HG03378 (cell line): ENCODE measurements around the gene JPH4.

Experiments
- ATAC-seq: cut with Tn5 transposase; IDR thresholded peaks from one replicate; pipeline ENCODE4 v1.9.1; 2021; ENCODE audit warnings: mild to moderate bottlenecking, moderate library complexity; ENCODE audit not compliant: unreplicated experiment

Gene JPH4

DNA sequence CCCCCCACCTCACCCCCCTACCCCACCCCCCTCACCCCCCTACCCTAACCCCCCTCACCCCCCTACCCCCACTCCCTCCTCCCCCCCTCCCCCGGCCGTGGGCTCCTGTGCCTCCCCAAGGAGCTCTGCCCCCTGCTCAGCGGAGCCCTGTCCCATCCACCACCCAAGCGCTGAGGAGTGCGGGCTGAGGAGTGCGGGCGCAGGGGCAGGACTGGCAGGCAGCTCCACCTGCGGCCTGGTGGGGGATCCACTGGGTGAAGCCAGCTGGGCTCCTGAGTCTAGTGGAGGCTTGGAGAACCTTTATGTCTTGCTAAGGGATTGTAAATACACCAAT lies 2.3 kb upstream of the JPH4 start:
- ATAC-seq = no peak

DNA sequence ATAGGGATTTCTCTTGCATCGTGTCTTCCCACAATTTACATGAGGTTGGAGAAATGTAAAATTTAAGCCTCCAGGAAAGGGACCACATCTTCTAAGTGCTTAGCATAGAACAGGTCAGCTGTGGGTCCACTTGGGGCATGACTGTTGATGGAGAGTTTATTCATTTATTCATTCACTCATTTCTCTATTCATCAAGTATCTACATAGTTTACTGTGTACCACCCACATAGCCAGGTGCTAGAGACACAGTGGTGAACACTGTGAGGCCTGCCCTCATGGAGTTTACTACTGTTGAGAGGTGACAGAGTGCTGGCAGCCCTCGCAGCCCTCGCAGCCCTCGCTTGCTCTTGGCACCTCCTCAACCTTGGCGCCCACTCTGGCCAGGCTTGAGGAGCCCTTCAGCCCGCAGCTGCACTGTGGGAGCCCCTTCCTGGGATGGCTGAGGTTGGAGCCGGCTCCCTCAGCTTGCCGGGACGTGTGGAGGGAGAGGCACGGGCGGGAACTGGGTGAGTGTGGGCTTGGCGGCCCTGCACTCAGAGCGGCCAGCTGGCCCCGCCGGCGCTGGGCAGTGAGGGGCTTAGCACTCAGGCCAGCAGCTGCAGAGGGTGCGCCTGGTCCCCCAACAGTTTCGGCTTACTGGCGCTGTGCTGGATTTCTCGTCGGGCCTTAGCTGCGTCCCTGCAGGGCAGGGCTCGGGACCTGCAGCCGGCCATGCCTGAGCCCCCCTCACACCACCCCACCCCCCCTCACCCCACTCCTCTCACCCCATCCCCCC lies 1.7 kb upstream of the JPH4 start:
- ATAC-seq = no peak

DNA sequence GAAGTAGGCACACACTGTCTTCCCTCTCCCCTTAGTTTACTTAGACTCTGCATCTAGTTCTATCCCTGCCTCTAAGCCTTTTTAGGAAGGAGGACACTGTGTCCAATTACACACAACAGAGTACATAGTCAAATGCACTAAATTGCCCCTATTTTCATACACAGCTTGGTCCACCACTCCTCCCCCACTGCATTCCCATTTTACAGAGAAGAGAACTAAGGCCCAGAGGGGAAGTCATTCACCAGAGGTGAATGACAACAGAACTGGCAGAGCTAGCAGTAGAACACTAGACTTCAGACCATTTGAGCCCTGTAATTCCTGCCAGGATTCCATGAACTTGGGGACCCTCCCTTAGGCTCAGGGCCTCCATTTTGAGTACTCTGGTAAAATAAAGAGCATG lies 1.1 kb upstream of the JPH4 start:
- ATAC-seq = no peak

DNA sequence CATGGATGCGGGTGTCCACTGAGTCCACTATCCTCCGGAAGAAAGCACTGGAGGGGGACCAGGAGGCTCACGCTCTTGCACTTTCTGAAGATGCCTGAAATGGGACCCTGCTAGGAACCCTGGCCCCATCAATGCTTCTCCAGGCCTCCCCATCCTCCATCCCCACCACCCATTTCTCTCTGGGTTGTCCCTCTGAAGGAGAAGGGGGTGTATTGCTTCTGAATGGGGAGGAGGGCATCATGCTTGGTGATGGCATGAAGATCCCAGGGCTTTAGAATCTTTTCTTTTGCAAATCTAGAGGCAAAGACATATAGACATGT lies 681 bp upstream of the JPH4 start:
- no peak for ATAC-seq

DNA sequence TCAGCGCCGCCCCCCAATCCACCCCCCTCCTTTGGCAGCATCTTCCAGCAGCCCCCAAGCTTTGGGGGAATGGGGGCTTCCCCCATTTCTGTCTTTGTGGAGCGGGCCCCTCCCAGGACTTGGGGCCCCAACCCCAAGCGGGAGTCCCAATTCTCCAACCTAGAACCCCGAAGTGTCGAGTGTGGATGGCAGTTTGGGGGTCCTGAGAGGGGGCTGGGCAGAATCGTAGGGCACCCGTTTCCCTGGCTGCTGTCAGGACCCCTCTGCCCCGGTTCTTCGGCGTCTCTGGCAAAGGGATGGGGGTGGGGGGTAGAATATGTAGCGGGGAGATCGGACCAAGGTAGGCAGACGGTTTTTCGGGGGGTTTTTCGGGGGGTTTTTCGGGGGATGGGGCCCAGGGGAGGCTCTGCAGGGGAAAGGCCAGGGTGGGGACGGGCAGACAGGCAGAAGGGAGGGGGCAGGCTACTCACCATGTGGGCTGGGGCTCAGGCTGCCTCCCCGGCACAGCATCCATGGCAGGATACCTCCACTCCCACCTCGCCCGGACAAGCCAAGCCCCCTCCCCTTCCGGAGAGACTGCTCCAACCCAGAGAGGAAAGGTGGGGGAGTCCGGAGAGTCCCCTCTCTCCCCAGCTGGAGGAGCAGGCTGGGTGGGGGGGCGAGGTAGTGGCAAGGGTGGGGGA lies 739 bp downstream of the JPH4 start:
- ATAC-seq = no peak

DNA sequence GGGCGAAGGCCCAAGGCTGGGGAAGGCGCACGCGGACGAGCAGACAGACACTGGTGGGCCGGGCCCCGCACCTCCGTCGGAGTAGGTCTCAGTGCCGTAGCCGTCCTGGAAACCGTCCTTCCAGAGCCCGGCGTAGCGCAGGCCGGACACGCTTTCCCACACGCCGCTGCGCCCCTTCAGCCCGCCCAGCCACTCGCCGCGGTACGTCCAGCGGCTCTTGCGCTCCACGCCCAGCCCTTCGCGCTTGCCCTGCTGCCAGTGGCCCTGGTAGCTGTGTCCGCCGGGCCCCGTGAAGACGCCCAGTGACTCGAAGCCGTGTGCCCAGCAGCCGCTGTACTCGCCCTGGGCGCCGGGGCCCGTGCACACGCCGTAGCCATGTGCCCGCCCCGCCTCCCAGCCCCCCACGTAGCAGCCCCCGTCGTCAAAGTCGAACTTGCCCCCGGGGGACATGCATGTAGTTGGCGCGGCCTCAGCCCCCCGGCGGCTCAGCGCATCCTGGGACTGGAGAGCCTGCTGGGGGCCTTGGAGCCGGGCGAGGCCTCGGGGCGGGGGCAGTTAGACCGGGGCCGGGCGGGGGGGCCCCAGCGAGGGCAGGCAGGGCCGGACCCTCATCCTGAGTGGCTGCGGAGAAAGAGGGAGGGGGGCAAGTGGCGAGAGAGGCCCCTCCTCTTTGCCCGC lies 1.4 kb downstream of the JPH4 start:
- no peak for ATAC-seq

DNA sequence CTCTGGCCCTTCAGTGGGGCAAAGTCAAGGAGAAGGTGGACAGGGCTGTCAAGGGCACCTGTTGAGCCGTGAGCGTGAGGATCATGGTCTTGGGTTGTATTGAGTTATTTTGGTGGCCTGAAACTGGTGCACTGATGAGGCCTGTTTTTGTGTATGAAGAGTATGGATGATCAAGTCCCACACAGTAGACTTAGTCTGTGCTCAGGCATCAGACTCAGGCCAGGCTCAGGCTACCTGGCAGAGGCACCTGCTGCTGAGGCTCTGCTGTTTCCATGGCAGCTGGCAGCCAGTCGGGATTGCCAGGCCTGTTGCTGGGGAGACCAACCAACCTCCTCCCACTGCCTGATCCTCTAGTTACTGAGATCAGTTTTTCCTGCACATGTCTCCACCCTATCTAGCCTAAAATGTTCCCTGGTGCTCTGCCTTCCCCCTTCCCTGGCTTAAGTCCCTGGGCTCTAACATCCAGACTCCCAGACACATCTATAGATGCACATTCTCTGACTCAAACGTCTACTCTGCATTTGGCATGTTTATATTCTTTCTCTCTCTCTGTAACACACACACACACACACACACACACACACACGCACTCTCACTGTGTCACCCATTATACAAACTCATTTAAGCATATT lies 5.1 kb downstream of the JPH4 start:
- ATAC-seq = no peak

DNA sequence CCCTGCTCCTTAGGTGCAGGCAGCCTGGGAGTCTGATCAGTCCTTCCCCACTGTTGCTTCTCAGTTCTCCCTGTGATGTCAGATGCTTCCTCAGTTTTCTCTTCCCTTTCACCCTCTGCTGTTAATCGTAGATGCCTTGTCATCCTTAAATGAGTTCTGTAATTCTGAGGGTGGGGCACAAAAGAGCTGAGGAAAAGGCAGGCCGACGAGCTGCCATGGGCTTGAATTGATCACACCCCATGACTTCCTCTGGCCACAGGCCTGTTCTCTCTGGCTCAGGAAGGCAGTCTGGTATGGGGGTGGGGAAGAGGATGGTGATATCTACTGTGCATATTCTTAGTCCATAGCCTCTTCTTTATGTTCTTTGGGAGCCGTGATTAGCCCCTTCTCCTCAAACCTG lies 5.8 kb downstream of the JPH4 start:
- no peak for ATAC-seq

DNA sequence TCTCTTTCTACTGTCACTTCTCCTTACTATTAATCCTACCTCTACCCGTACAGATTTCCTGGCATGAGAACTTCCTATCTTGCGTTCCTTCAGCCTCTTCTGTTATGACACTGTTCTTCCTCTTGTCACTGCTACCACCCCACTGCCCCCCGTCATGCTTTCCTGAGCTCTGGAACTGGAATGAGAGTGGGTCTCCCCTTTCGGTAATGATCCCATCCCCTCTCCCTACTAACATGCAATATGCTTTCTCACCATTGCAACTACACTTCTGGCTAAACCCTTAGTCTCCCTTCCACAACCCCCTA lies 6.1 kb downstream of the JPH4 start:
- no peak for ATAC-seq

DNA sequence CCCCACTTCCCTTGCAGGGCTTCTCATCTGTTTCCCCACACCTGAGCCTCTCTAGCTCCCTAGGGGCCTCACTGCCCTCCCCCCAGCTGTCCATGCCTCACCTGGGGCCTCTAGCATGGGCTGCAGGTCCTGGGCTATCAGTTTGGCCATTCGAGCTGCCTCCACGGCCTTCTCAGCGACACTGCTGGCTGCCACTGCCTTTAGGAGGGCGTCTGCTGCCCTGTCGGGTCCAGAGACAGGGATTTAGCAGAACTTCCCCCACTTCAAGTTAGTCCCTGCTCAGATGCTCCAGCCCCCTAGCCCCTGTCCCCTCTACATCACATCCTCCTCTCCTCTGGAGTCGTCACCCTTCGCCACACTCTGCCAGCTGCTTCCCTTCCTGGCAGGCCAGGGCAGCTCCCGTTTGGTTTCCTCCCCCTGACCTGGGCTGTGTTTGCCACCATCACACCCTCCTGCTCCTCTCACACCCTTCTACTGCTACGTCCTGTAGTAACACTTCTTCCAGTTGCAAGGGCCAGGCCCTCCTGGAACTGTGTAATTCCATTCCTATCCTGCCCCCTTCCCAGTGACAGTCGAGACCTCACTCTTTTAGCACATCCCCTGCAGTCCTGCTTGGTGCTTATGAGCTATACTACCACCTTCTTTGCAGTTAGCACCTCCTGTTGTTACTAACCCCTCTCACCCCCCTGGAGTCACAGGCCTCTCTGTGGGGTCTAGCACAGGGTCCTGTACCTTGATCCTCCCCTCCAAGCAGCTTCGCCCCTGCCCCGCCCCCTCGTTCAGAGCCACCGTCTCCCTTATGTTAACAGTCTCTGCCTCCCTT lies 6.7 kb downstream of the JPH4 start:
- ATAC-seq = no peak

DNA sequence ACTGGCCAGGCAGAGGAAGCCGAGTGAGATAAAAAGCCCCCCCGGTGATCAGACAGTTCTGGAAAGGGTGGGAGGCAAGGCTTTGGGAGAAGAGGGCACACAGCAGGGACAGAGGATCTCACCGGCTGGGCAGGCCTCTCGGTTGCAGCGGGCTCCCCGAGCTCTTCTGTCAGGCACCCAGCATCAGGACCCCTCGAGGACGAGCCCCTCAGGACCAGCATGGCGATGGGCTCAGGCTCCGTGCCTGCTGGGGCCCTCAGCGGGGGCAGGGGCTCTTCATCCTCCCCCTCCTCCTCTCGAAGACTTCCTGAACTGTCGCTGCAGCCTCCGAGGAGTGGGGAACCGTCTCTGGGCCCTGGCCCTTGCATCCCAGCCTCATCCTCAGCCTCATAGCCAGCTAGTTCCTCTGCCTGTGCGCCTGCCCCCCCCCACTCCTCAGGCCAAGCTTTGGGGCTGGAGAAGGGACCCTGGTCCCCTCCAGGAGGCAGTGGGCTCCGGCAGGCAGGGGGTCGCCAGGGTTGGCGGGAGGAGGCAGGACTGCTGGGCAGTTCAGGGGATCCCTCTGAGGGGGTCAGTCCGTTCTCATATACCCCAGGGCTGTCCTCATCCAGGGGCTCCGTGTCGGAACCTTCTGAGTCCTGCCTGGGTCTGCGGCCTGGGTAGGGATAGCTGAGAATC lies 7.6 kb downstream of the JPH4 start:
- no peak for ATAC-seq

DNA sequence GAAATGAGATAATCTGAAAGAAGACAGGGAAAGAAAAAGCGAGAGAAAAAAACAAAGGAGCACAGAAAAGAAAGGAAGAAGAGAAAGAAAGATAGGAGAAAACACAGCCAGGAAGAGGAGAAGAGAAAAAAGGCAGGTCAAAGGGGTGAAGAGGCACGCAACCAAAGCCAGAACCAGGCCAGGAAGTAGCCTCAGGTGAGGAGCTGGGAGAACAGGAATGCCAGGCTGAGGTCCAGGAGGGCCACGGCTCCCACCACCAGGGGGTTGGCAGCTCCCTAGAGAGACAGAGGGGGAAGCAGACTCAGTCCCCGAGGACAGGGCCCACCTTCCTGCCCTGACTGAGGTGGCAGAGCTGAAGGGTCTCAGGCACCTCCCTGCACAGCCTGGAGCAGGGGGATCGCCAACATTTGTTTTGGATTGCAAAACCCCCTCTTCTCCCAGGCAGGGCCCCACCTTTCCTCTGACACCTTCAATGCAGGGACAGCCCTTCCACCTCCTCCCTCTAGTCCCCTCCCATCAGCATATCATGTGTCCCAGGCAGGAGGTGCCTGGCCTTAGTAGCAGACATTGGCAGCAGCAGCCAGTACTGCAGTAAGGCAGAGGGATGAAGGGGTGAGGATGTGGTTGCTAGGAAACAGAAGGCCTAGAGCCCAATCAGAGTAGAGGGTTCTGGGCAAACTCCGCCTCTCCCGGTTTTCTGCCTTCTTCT lies 9.0 kb downstream of the JPH4 start:
- ATAC-seq = no peak

DNA sequence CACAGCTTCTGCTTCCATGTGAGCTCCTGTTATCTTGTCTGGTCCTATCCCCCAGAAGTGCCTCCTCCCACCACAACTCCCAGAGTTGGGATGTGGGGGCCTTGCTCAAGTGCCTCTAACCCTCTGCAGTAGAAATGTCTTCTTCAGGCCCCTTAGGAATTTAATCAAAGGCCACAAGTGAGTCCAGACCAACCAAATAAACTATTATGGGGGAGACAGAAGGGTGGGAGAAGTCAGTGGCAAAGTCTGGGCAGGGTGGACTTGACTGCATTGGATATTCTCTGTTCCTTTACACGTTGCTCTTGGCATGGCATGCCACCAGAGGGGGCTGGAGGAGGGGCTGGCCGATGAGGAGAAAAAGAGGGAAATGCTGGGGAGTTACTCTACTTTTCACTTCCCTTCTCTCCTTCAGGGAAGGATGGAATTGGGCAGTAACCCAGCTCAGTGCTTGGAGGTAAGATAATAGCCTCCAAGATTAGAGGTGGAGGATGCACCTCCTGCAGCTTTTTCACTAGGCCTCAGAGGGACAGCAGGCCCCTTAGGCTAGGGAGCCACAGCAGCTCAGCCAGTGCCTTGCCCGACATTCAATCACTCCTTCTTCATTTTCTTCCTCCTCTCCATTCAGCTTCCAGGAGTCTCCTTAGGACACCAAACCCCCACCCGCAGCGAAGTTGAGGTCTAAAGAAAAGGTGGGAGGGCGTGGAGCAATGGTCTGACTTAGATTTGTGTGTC lies 9.8 kb downstream of the JPH4 start:
- ATAC-seq = no peak

DNA sequence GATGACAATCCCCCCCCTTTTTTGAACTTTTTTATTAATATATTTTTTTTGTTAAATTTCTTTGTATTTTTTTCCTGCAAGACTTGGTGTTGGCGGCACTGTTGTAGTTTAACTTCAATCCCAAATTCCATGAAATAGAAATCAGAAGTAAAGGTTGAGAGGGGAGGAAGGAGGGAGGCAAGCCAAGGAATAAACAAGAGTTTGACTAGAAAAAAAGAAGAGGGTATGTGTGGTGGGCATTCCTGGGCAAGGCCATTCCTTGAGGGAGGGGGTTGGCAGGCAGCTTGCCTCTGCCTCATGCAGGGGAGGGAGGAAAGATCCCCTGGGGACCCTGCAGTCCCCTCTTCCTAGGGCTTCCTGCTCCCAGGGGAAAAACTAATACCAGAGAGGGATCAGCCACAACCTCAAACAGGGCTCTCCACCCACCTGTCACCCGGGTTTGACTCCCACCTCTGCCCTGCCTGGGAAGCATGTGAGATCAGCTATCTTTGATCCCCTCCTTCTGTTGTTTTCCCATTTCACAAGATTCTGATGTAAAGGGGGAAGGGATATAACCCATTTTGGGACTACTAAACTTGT lies 10.5 kb downstream of the JPH4 start:
- ATAC-seq = no peak

DNA sequence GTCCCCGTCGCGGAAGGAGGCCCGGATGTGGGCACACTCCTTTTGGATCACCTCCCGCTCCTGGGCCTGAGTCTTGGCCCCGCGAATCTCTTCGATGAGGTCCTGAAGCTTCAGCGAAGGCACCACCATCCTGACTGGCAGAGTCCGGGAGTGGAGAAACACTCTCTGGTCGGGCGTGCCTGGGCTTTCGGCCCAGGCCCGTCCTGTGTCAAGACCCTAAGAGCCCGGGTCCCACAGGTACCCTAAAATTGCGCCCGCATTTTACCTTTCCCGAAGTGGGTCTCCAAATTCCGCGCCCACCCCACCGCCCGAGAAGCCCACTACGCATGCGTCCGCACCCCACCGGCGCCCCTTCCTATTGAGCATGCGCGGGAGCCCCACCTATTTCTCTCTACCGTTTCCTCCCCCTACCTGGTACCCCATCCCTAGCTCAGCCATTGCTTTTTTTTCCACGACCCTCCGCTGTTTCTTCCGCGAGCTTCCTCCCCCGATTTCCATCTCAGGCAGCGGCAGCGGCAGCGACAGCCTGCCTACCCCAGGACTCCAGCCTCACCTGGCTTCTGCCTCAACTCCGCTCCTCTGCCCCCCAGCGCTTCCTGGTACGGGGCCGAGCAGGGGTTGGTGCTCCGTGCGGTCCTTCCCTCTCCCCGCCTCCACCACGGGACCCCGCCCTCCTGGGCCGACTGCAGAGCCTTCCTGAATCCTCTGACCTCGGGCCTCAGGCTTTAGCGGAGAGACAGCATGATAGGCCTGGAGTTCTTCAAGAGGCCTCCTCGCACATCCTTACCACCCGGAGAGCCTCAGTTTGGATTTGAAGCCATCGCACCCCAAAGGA lies 11.2 kb downstream of the JPH4 start, which contains the start of gene AP1G2:
Gene AP1G2, minus strand, starts transcription at position 606 of the 835 bp plus-strand sequence. Its CDS starts 477 bp downstream, at position 129.
- ATAC-seq = peak; percentile 64

DNA sequence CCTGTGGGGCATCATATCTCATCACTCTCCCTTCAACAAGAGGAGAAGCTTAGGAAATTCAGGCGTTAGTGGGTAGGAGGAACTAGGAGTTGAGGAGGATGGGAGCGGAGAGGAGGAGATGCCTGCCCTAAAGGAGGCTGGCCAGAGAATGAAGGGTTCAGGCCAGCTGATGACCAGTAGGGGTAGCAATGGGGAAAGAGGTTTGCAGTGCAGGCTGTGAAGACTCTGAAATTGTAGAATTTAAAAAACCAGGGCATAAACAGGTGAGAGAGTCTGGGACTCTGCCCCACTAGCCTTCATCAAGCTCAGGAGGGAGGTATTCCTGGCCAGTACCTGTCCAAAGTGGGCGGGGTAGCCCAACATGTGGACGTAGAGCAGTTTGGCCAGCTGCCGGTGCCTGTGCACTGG lies 11.8 kb downstream of the JPH4 start:
- no peak for ATAC-seq

DNA sequence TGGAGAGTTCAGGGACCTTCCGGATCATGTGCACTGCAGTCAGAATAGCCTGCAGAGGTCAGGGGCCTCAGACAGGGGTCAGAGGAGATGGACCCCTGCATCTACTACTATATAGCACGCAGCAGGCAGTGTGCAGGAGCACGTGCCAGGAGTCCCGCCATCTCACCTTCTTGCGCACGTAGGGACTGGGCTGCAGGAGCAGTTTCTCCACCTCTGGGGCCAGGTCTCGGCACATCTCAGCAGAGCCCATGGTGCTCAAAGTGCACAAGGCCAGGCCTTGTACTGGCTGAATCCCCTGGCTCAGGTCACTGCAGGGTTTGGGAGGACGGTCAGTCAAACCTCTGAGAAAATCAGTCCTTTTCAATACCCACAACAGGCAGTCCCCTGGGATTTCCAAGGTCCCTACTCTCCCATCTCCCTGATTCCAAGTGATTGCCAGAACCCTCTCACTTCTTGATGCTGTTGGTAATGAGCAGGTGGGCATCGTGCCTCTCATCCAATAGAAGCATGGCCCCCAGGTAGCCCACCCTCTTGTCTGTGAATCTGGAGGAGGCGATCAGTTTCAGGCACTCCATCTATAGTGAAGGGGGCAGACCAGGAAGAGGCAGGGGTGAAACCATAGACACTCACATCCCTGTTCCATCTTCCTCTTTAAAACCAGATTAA lies 12.3 kb downstream of the JPH4 start:
- no peak for ATAC-seq
